Psoas muscle (tissue), 8 donors: Measurements from ENCODE around the gene THADA. TPM values are rescaled to one million over a fixed set of nuclear protein-coding genes. Genes with fewer than 3 reads are reported as not detected.

Experiments used
- ATAC-seq, 4 donors: fragments of 200-7000 bp; cut with Tn5 transposase; one replicate each; pipeline ENCODE4 v1.9.1; 2020; ENCODE audit warnings: moderate library complexity in 3 of 4, mild to moderate bottlenecking in 2 of 4
- DNase-seq, 2 donors: peaks; one replicate each; pipeline ENCODE4 v3.0.0-alpha.2; 2020
- H3K27ac ChIP-seq: fragments of 200-600 bp; one replicate; pipeline ENCODE4 v1.8.0; 2022
- H3K27me3 ChIP-seq, 3 donors: fragments of 200-600 bp in 1 of 3; one replicate each; pipeline versions ENCODE4 v1.6.1 to v1.8.0; 2013 to 2022; ENCODE audit warnings: low read length in 2 of 3, mild to moderate bottlenecking in 2 of 3, moderate library complexity in 1 of 3; ENCODE audit not compliant: insufficient read depth in 3 of 3
- H3K36me3 ChIP-seq, 2 donors: fragments of 200-600 bp in 1 of 2; one replicate each; pipeline versions ENCODE4 v1.6.1 to v1.8.0; 2013 to 2022; ENCODE audit warnings: low read depth in 1 of 2, mild to moderate bottlenecking in 1 of 2, moderate library complexity in 1 of 2; ENCODE audit not compliant: insufficient read depth in 1 of 2
- H3K4me1 ChIP-seq: fragments of 200-600 bp; one replicate; pipeline ENCODE4 v1.8.0; 2022
- H3K4me3 ChIP-seq: fragments of 200-600 bp; one replicate; pipeline ENCODE4 v1.8.0; 2022; ENCODE audit warnings: mild to moderate bottlenecking
- H3K9me3 ChIP-seq: fragments of 200-600 bp; one replicate; pipeline ENCODE4 v1.8.0; 2022
- WGBS, 3 donors: extraction: QIAGEN DNeasy Blood & Tissue Kit; methylation state at CpG; one replicate each; pipeline versions ENCODE4 v1.1.6 to v1.1.7; 2013; 5-methylcytosine and 5-hydroxymethylcytosine counted together
- intact Hi-C, 2 donors: fragments of 100-400 bp; cut with DNase I; formaldehyde crosslinking; loops; one replicate each; pipeline versions ENCODE4 v1.11.0 to v1.14.2; 2022
- polyA plus RNA-seq, 3 donors: library from polyadenylated mRNA; stranded (reverse); fragments of 200-250 nt; gene quantifications; one replicate each; pipeline ENCODE4 v1.2.3, GENCODE V29; 2013
- total RNA-seq, 4 donors: library from RNA; stranded (reverse); fragmentation: NEBNext Ultra II Directional in 2 of 4; extraction: Animal tissue kit (Norgen Biotek cat#: 25700) in 2 of 4; gene quantifications; one replicate each; pipeline versions ENCODE4 v1.2.1 to v1.2.4, GENCODE V29; 2021 to 2023
- TF ChIP-seq, protein P1 (sequence below): fragments of 200-600 bp; IDR thresholded peaks from one replicate; pipeline ENCODE4 v1.8.0; 2022; ENCODE audit warnings: antibody characterized with exemption
- donor health status: healthy with polysubstance abuse.
- donor health status: DM: no; HTN: no; CAD: no; lungs with moderate emphysema.
- donor health status: Bipolar disorder and iron deficiency.
- donor health status: healthy.
- donor health status: DM: yes; HTN: yes; CAD: no.
- donor health status: DM: no; HTN: no; CAD: no.
- donor health status: DM: no; HTN: no; CAD: no.
- donor health status: DM: yes; HTN: yes; CAD: no.

THADA gene
- total and polyA plus RNA-seq, 7 donors = 8.1 to 17.4 (median 11.6) TPM

DNA sequence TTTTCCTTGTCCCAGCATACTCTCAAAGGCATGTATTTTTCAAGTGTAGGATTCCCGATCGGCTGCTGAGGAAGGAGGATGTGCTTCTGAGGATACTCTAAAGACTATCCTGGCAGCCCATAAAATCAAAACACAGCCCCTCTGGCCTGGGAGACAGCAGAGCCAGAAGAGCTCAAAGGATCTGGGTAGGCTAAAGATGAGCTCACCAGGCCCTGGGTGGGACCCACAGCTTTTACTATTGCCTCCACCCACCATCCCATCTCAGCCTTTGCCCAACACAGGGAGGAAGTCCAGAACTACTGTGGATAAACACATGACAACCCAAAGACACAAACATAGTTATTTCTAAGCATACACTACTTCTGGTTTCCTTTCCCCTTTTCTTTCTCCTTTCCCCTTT, 290.3 kb downstream of the THADA start:
- intact Hi-C loops = no loop called here
- H3K27me3 ChIP-seq = no peaks in the 10 kb centered on the region
- no peaks in the 10 kb centered on the region for H3K9me3 ChIP-seq
- TF ChIP-seq, protein P1, sequence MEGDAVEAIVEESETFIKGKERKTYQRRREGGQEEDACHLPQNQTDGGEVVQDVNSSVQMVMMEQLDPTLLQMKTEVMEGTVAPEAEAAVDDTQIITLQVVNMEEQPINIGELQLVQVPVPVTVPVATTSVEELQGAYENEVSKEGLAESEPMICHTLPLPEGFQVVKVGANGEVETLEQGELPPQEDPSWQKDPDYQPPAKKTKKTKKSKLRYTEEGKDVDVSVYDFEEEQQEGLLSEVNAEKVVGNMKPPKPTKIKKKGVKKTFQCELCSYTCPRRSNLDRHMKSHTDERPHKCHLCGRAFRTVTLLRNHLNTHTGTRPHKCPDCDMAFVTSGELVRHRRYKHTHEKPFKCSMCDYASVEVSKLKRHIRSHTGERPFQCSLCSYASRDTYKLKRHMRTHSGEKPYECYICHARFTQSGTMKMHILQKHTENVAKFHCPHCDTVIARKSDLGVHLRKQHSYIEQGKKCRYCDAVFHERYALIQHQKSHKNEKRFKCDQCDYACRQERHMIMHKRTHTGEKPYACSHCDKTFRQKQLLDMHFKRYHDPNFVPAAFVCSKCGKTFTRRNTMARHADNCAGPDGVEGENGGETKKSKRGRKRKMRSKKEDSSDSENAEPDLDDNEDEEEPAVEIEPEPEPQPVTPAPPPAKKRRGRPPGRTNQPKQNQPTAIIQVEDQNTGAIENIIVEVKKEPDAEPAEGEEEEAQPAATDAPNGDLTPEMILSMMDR = no peak
- peak overlapping the region; percentile 65 for H3K27ac ChIP-seq
- 54 to 75% (median 58%) methylated on average over 2 of the region's 2 CpGs for WGBS, 3 donors
- peaks cover 28% of the 10 kb centered on the region for H3K4me1 ChIP-seq
- no peaks in the 10 kb centered on the region for H3K36me3 ChIP-seq
- peak; percentile 57 to 68 for DNase-seq
- ATAC-seq = peak in 3 of 4 donors; percentile 34 to 77 (median 65)
- H3K4me3 ChIP-seq = no peak overlapping the region

DNA sequence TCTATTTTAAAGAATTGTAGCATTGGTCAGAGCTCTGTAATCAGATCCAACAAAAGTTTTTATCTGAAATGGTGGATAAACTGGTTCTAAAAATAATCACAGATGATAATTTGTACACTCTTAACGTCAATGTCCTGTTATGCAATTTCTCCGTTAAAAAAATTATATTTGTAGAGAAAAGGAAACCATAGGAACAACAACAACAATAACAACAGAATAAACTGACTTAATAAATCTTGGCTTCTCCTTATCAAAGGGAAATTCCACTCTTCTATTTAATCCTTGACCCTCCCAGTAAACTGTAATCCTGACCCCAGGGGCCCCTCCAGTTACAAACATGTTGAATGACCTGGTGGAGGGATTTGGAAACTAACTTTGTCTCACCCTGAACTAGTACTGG, 290.8 kb downstream of the THADA start:
- Histone ChIP-seq H3K4me1 (peaks cover 28% of the 10 kb centered on the region), H3K9me3 (no peaks in the 10 kb centered on the region), H3K4me3 (no peak overlapping the region), H3K27ac (peak overlapping the region; percentile 65), H3K36me3 (no peaks in the 10 kb centered on the region), H3K27me3 (no peaks in the 10 kb centered on the region)
- TF ChIP-seq, protein P1 = no peak
- intact Hi-C loops = no loop called here
- ATAC-seq (peak in 2 of 4 donors; percentile 16 to 54), DNase-seq (no peak)
- WGBS, 3 donors = 10 to 25% (median 19%) methylated on average over 2 of the region's 2 CpGs

DNA sequence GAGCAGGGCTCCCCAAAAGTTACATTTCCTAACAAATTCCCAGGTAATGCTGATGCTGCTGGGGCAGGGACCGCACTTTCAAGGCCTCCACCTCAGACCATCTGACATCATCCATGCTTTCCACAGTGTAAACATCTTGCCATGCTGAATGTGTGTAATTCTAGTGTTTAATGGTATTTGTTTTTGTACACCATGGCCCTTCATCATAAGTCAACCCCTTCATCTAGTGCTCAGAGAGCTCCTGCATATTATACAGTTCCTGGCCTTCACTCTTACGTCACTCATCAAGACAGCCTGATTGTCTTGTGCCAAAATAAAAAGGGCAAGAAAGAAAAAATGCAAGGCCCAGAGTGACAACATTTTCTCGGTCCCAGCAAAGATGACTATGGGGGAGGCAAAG, 291.9 kb downstream of the THADA start:
- H3K4me1 ChIP-seq = peaks cover 28% of the 10 kb centered on the region
- whole genome bisulfite sequencing, 3 donors = 67 to 86% (median 83%) methylated on average over 3 of the region's 3 CpGs
- H3K4me3 ChIP-seq = no peak overlapping the region
- H3K9me3 ChIP-seq = no peaks in the 10 kb centered on the region
- H3K27ac ChIP-seq = no peak overlapping the region
- TF ChIP-seq, protein P1 = no peak
- no peaks in the 10 kb centered on the region for H3K27me3 ChIP-seq
- DNase-seq = no peak
- no peaks in the 10 kb centered on the region for H3K36me3 ChIP-seq
- intact Hi-C loops = no loop called here
- ATAC-seq = no peak

DNA sequence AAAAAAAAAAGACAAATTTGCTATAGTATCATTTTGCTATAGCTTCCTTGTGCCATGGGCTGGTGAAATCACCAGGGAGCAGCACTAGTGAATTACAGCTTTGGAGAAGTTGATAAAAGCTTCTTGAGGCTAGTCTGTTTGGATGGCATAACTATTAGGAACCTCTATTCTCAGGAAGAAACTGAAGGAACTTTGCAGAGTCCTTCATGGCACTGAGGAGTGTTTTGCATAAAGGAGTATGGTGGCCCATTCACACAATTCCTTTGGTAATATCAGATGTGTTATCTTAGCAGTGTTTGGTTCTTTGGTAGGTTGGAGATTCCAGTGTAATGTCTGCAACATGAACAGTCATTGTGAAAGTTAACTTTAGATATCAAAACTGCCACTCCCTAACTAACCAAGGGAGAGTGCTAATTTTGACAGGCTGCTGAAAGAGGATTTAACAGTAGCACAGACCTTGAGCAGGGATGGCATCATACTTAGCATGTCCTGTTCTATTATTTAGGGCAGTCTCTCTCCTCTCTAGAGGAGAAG, 292.8 kb downstream of the THADA start:
- H3K27me3 ChIP-seq = no peaks in the 10 kb centered on the region
- H3K36me3 ChIP-seq = no peaks in the 10 kb centered on the region
- H3K9me3 ChIP-seq = no peaks in the 10 kb centered on the region
- intact Hi-C loops = no loop called here
- ATAC-seq = peak in 1 of 4 donors; percentile 58
- DNase-seq = no peak
- H3K4me3 ChIP-seq = no peak overlapping the region
- TF ChIP-seq, protein P1 = no peak
- H3K27ac ChIP-seq = no peak overlapping the region
- H3K4me1 ChIP-seq = peaks cover 28% of the 10 kb centered on the region
